HFFc6 (cell line): Measurements from ENCODE around the gene VEPH1. TPM values are rescaled to one million over a fixed set of nuclear protein-coding genes. Genes with fewer than 3 reads are reported as not detected.

Source experiments
- DNase-seq: peaks from one replicate; pipeline ENCODE4 v3.0.0-alpha.2; 2018
- H3K27ac Mint-ChIP-seq: 2 replicates; pipeline ENCODE4 v1.8.0; 2020; ENCODE audit warnings: mild to moderate bottlenecking, mixed read lengths
- H3K27me3 Mint-ChIP-seq: 2 replicates; pipeline ENCODE4 v1.8.0; 2021; ENCODE audit warnings: mild to moderate bottlenecking, moderate library complexity, mixed read lengths; ENCODE audit not compliant: insufficient read depth
- H3K36me3 Mint-ChIP-seq: 2 replicates; pipeline ENCODE4 v1.8.0; 2021; ENCODE audit warnings: low read depth, mixed read lengths
- H3K4me1 Mint-ChIP-seq: 2 replicates; pipeline ENCODE4 v1.8.0; 2020; ENCODE audit warnings: low read depth, mixed read lengths
- H3K4me3 Mint-ChIP-seq: 2 replicates; pipeline ENCODE4 v1.8.0; 2020; ENCODE audit warnings: mild to moderate bottlenecking, moderate library complexity, mixed read lengths
- H3K9me3 Mint-ChIP-seq: 2 replicates; pipeline ENCODE4 v1.8.0; 2020; ENCODE audit warnings: mild to moderate bottlenecking, mixed read lengths
- total RNA-seq, 6 experiments: library from RNA; stranded (reverse); fragmentation: NEBNext Ultra II Directional; extraction: Animal tissue kit (Norgen Biotek cat#: 25700); gene quantifications; 2 replicates in 1 of 6; 3 replicates in 5 of 6; pipeline ENCODE4 v1.2.3, GENCODE V29; 2021
- TF ChIP-seq, protein P1 (sequence below): fragments of 200-600 bp; sonication (generic); IDR thresholded peaks from 2 replicates; pipeline ENCODE4 v1.5.0; 2021; ENCODE audit warnings: antibody characterized with exemption, mild to moderate bottlenecking

The VEPH1 gene
- total RNA-seq, 6 experiments from 2014 or later = 33.3 to 72.7 (median 63.8) TPM

DNA sequence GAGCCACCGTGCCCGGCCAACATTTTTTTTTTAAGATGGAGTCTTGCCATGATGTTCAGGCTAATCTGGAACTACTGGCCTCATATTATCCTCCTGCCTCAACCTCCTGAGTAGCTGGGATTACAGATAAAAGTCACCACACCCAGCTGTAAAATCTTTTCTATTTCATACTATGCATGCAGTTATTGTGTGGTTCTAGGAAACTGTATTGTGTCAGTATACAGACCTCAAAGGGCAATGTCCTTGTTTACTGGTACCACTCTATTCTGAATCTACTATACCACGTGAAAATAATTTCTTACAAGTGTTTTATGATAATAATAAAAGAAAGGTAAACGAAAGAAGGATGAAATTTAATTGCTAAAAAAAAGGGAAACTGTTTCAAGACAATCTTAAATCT lies 190.0 kb downstream of the VEPH1 start:
- Mint-ChIP-seq H3K36me3 (peaks cover 30% of the 10 kb centered on the region), H3K4me1 (peaks cover 37% of the 10 kb centered on the region)

GRCh38 chr3:157312376-157312745 lies 190.9 kb downstream of the VEPH1 start:
- no peak for DNase-seq
- Mint-ChIP-seq H3K27ac (peak overlapping the region; percentile 9), H3K36me3 (peaks cover 21% of the 10 kb centered on the region), H3K4me1 (peaks cover 29% of the 10 kb centered on the region), H3K9me3 (no peaks in the 10 kb centered on the region), H3K4me3 (no peak overlapping the region), H3K27me3 (no peaks in the 10 kb centered on the region)
- TF ChIP-seq, protein P1, sequence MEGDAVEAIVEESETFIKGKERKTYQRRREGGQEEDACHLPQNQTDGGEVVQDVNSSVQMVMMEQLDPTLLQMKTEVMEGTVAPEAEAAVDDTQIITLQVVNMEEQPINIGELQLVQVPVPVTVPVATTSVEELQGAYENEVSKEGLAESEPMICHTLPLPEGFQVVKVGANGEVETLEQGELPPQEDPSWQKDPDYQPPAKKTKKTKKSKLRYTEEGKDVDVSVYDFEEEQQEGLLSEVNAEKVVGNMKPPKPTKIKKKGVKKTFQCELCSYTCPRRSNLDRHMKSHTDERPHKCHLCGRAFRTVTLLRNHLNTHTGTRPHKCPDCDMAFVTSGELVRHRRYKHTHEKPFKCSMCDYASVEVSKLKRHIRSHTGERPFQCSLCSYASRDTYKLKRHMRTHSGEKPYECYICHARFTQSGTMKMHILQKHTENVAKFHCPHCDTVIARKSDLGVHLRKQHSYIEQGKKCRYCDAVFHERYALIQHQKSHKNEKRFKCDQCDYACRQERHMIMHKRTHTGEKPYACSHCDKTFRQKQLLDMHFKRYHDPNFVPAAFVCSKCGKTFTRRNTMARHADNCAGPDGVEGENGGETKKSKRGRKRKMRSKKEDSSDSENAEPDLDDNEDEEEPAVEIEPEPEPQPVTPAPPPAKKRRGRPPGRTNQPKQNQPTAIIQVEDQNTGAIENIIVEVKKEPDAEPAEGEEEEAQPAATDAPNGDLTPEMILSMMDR = no peak

More for the DNA sequence above, 190.0 kb downstream of the VEPH1 start:
- Mint-ChIP-seq H3K4me3 (no peak overlapping the region), H3K27ac (no peak overlapping the region), H3K27me3 (no peaks in the 10 kb centered on the region; the same call in 1 of the 2 replicates), H3K9me3 (no peaks in the 10 kb centered on the region)
- TF ChIP-seq, protein P1 = no peak
- DNase-seq = no peak

- Mint-ChIP-seq H3K27me3 (no peaks in the 10 kb centered on the region), H3K36me3 (peaks cover 21% of the 10 kb centered on the region), H3K4me3 (no peak overlapping the region), H3K4me1 (peaks cover 28% of the 10 kb centered on the region), H3K9me3 (no peaks in the 10 kb centered on the region), H3K27ac (peak overlapping the region; percentile 9)
- DNase-seq = peak; percentile 86
- TF ChIP-seq, protein P1 = no peak
These were observed 191.4 kb downstream of the VEPH1 start for GRCh38 chr3:157311633-157312375.

GRCh38 chr3:157310329-157311052 lies 192.7 kb downstream of the VEPH1 start:
- no peaks in the 10 kb centered on the region for H3K9me3 Mint-ChIP-seq
- TF ChIP-seq, protein P1 = no peak
- H3K4me1 Mint-ChIP-seq = peaks cover 28% of the 10 kb centered on the region
- no peaks in the 10 kb centered on the region for H3K27me3 Mint-ChIP-seq
- no peak for DNase-seq
- H3K36me3 Mint-ChIP-seq = peaks cover 21% of the 10 kb centered on the region
- peak overlapping the region; percentile 59 for H3K27ac Mint-ChIP-seq
- H3K4me3 Mint-ChIP-seq = no peak overlapping the region

- H3K27me3 Mint-ChIP-seq = no peaks in the 10 kb centered on the region; the same call in 1 of the 2 replicates
- H3K36me3 Mint-ChIP-seq = peaks cover 14% of the 10 kb centered on the region
- H3K27ac Mint-ChIP-seq = no peak overlapping the region
- TF ChIP-seq, protein P1 = no peak
- H3K4me3 Mint-ChIP-seq = no peak overlapping the region
- no peak for DNase-seq
- H3K4me1 Mint-ChIP-seq = peaks cover 14% of the 10 kb centered on the region
- H3K9me3 Mint-ChIP-seq = no peaks in the 10 kb centered on the region
These were observed 196.7 kb downstream of the VEPH1 start for GRCh38 chr3:157306502-157306901.
